ENCODE data around the gene SRF. TPM values are rescaled to one million over a fixed set of nuclear protein-coding genes. Genes with fewer than 3 reads are reported as not detected.

The SRF gene
- total RNA-seq, 2 donors from 2014 or later = 32.7 to 44.2 TPM

DNA sequence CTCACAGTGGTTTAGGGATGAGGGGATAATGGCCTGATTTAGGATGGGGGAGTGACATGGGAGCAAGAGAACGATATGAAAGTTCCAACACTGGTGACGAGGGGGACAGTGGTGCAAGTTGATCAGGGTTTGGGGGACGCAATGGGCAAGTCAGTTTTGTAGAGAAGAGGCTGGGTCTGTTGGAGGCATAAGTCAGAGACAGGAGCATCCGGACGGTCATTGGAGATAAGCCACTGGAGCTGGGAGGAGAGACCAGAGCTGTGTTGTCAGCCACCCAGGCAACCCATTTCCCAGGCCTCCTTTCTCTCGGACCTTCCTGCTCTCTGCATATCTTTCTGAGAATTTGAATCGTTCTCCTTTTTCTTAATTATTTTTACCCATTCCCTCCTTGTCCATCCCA lies 48.7 kb downstream of the SRF start:
- H3K9me3 Mint-ChIP-seq = no peaks in the 10 kb centered on the region
- peaks cover 25% of the 10 kb centered on the region for H3K36me3 Mint-ChIP-seq (ENCODE audit: low read depth)
- H3K4me3 ChIP-seq (ENCODE audit: low read length) = no peak overlapping the region
- peaks cover 5% of the 10 kb centered on the region for H3K4me1 Mint-ChIP-seq
- no peaks in the 10 kb centered on the region for H3K4me1 ChIP-seq (ENCODE audit: control insufficient read depth, insufficient read depth, low read length)
- DNase-seq = no peak
- H3K4me3 Mint-ChIP-seq = no peak overlapping the region
- H3K27me3 ChIP-seq (ENCODE audit: control insufficient read depth, insufficient read depth, low read length, poor library complexity, severe bottlenecking) = no peaks in the 10 kb centered on the region
- H3K27ac Mint-ChIP-seq = no peak overlapping the region
- H3K9me3 ChIP-seq (ENCODE audit: control insufficient read depth, low read length) = no peaks in the 10 kb centered on the region
- H3K9ac ChIP-seq (ENCODE audit: extremely low read depth, low read length, poor library complexity, severe bottlenecking) = no peak overlapping the region
- TF ChIP-seq, protein P1, sequence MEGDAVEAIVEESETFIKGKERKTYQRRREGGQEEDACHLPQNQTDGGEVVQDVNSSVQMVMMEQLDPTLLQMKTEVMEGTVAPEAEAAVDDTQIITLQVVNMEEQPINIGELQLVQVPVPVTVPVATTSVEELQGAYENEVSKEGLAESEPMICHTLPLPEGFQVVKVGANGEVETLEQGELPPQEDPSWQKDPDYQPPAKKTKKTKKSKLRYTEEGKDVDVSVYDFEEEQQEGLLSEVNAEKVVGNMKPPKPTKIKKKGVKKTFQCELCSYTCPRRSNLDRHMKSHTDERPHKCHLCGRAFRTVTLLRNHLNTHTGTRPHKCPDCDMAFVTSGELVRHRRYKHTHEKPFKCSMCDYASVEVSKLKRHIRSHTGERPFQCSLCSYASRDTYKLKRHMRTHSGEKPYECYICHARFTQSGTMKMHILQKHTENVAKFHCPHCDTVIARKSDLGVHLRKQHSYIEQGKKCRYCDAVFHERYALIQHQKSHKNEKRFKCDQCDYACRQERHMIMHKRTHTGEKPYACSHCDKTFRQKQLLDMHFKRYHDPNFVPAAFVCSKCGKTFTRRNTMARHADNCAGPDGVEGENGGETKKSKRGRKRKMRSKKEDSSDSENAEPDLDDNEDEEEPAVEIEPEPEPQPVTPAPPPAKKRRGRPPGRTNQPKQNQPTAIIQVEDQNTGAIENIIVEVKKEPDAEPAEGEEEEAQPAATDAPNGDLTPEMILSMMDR (conservative IDR thresholded peaks at IDR 0.05) = no peak
- H3K27ac ChIP-seq (ENCODE audit: low read depth, low read length) = no peak overlapping the region
- H3K36me3 ChIP-seq (ENCODE audit: control insufficient read depth, insufficient read depth, low read length) = peaks cover 3% of the 10 kb centered on the region
- 89 to 92% methylated on average over 5 to 7 of the region's 7 CpGs for WGBS, 2 experiments (ENCODE audit: insufficient coverage in 1 of 2, insufficient read length in 1 of 2)
- H3K27me3 Mint-ChIP-seq (ENCODE audit: insufficient read depth) = no peaks in the 10 kb centered on the region

DNA sequence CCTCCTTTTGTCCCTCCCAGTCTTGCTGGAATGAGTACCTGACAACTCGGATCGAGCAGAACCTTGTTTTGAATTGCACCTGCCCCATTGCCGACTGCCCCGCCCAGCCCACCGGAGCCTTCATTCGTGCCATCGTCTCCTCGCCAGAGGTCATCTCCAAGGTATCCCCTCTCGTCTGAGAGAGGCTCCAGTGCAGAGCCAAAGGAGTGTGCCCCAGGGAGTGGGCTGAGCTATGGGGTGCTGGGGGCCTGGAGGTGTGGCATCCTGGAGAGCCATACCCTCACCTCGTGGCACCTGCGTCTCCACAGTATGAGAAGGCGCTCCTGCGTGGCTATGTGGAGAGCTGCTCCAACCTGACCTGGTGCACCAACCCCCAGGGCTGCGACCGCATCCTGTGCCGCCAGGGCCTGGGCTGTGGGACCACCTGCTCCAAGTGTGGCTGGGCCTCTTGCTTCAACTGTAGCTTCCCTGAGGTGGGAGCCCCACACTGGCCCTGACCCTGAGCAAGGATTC lies 49.4 kb downstream of the SRF start:
- Mint-ChIP-seq H3K27ac (no peak overlapping the region), H3K4me1 (peaks cover 5% of the 10 kb centered on the region), H3K36me3 (ENCODE audit: low read depth) (peaks cover 23% of the 10 kb centered on the region), H3K4me3 (no peak overlapping the region), H3K9me3 (no peaks in the 10 kb centered on the region), H3K27me3 (ENCODE audit: insufficient read depth) (no peaks in the 10 kb centered on the region)
- peaks cover 3% of the 10 kb centered on the region for H3K36me3 ChIP-seq (ENCODE audit: control insufficient read depth, insufficient read depth, low read length)
- H3K27ac ChIP-seq (ENCODE audit: low read depth, low read length) = no peak overlapping the region
- TF ChIP-seq, protein P1 (conservative IDR thresholded peaks at IDR 0.05) = no peak
- H3K9ac ChIP-seq (ENCODE audit: extremely low read depth, low read length, poor library complexity, severe bottlenecking) = no peak overlapping the region
- H3K9me3 ChIP-seq (ENCODE audit: control insufficient read depth, low read length) = no peaks in the 10 kb centered on the region
- H3K27me3 ChIP-seq (ENCODE audit: control insufficient read depth, insufficient read depth, low read length, poor library complexity, severe bottlenecking) = no peaks in the 10 kb centered on the region
- no peaks in the 10 kb centered on the region for H3K4me1 ChIP-seq (ENCODE audit: control insufficient read depth, insufficient read depth, low read length)
- no peak for DNase-seq
- H3K4me3 ChIP-seq (ENCODE audit: low read length) = no peak overlapping the region
- WGBS, 2 experiments (ENCODE audit: insufficient coverage in 1 of 2, insufficient read length in 1 of 2) = 91 to 97% methylated on average over 11 to 16 of the region's 16 CpGs

DNA sequence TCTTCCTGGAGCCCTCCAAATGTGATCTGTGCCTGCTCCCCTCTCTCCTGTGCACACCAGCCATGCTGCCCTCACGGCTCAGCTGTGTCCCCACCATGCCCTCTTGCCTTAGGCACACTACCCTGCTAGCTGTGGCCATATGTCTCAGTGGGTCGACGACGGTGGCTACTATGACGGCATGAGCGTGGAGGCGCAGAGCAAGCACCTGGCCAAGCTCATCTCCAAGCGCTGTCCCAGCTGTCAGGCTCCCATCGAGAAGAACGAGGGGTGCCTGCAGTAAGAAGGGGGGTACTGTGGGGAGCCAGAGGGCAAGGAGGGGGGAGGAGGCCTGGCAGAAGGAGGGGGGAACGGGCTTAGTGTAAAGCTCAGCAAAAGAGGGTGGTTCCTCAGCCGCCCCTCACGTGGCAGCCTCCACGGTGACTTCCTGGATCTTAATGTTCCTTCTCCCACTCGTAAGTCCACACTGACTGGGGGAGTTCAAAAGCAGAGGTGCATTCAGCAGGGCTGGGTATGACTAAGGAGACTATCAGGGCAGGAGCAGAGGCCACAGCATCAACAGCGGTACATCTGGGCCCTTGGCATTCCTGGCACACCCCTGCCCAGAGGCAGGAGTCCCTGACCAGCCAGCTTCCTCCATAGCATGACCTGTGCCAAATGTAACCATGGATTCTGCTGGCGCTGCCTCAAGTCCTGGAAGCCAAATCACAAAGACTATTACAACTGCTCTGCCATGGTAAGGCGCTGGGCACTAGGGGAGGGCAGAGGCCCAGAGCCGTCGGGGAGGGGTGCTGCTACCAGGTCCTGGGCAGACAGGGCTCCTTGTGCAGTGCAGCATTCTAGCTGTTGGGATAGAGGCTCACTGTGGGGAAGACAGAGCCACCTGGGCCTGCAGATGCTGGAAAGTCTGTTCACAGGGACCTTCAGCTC lies 50.2 kb downstream of the SRF start:
- 92 to 97% methylated on average over 13 to 20 of the region's 20 CpGs for WGBS, 2 experiments (ENCODE audit: insufficient coverage in 1 of 2, insufficient read length in 1 of 2)
- no peak overlapping the region for H3K9ac ChIP-seq (ENCODE audit: extremely low read depth, low read length, poor library complexity, severe bottlenecking)

More for the DNA sequence above, 50.2 kb downstream of the SRF start:
- Histone ChIP-seq H3K27me3 (ENCODE audit: control insufficient read depth, insufficient read depth, low read length, poor library complexity, severe bottlenecking) (no peaks in the 10 kb centered on the region), H3K27ac (ENCODE audit: low read depth, low read length) (no peak overlapping the region), H3K4me1 (ENCODE audit: control insufficient read depth, insufficient read depth, low read length) (no peaks in the 10 kb centered on the region), H3K4me3 (ENCODE audit: low read length) (no peak overlapping the region), H3K9me3 (ENCODE audit: control insufficient read depth, low read length) (no peaks in the 10 kb centered on the region), H3K36me3 (ENCODE audit: control insufficient read depth, insufficient read depth, low read length) (peaks cover 3% of the 10 kb centered on the region)
- H3K27me3 Mint-ChIP-seq (ENCODE audit: insufficient read depth) = no peaks in the 10 kb centered on the region
- peaks cover 5% of the 10 kb centered on the region for H3K4me1 Mint-ChIP-seq
- H3K27ac Mint-ChIP-seq = no peak overlapping the region
- H3K36me3 Mint-ChIP-seq (ENCODE audit: low read depth) = peaks cover 27% of the 10 kb centered on the region
- H3K9me3 Mint-ChIP-seq = no peaks in the 10 kb centered on the region
- no peak overlapping the region for H3K4me3 Mint-ChIP-seq
- TF ChIP-seq, protein P1 (conservative IDR thresholded peaks at IDR 0.05) = no peak
- DNase-seq = no peak

Data from endodermal cell (in vitro differentiated cells).